HEK293 (cell line): ENCODE data around the gene SLC22A12.

ENCODE experiments used
- CTCF ChIA-PET: fragments of 350-600 bp; formaldehyde crosslinking; extraction: SDS; loops from one replicate; lab custom pipeline; 2021; ENCODE audit warnings: antibody characterized with exemption; lab: Yijun Ruan, JAX
- POLR2A ChIA-PET: fragments of 300-600 bp; formaldehyde crosslinking; extraction: SDS; loops from one replicate; lab custom pipeline; 2020; ENCODE audit warnings: antibody characterized with exemption, inconsistent platforms; lab: Yijun Ruan, JAX
- H3K27ac ChIP-seq: fragments of 200-500 bp; sonication (Bioruptor generic); 2 replicates; pipeline ENCODE4 v1.5.1; 2014; ENCODE audit warnings: low read depth, low read length, control low read depth, inconsistent platforms; ENCODE audit errors: extremely low read depth
- H3K36me3 ChIP-seq, 2 experiments: fragments of 200-500 bp in 1 of 2; sonication (Bioruptor generic) in 1 of 2; 1 replicate in 1 of 2; 2 replicates in 1 of 2; pipeline ENCODE4 v1.5.1; 2014 to 2017; ENCODE audit warnings: inconsistent platforms in 2 of 2, low read length in 2 of 2; ENCODE audit not compliant: control insufficient read depth in 2 of 2, insufficient read depth in 1 of 2
- H3K4me1 ChIP-seq: fragments of 200-500 bp; sonication (Bioruptor generic); 2 replicates; pipeline ENCODE4 v1.5.1; 2014; ENCODE audit warnings: mild to moderate bottlenecking, low read length, inconsistent platforms; ENCODE audit not compliant: control insufficient read depth, insufficient read depth
- H3K4me3 ChIP-seq: 2 replicates; pipeline ENCODE4 v1.5.1; 2011; ENCODE audit warnings: low read depth, mild to moderate bottlenecking, control low read depth, low read length, moderate library complexity
- H3K9me3 ChIP-seq: fragments of 200-500 bp; sonication (Bioruptor generic); 2 replicates; pipeline ENCODE4 v1.5.1; 2014; ENCODE audit warnings: low read depth, low read length, inconsistent platforms; ENCODE audit not compliant: control insufficient read depth, insufficient read depth
- EGR2 ChIP-seq: fragments of 450-650 bp; formaldehyde crosslinking; IDR thresholded peaks from 2 replicates; pipeline ENCODE4 v1.5.1; 2016; ENCODE audit warnings: low read depth, missing biosample characterization, missing genetic modification characterization
- HOXC10 ChIP-seq: sonication (generic); formaldehyde crosslinking; IDR thresholded peaks from 2 replicates; pipeline ENCODE4 v1.8.1; 2023; ENCODE audit warnings: mild to moderate bottlenecking, missing genetic modification reagents
- SCRT1 ChIP-seq: fragments of 450-650 bp; formaldehyde crosslinking; IDR thresholded peaks from 2 replicates; pipeline ENCODE4 v1.5.1; 2016; ENCODE audit warnings: missing biosample characterization, missing genetic modification characterization, borderline replicate concordance
- SP7 ChIP-seq: fragments of 450-650 bp; formaldehyde crosslinking; IDR thresholded peaks from 2 replicates; pipeline ENCODE4 v1.5.1; 2016; ENCODE audit warnings: missing biosample characterization, missing genetic modification characterization
- WT1 ChIP-seq: fragments of 450-650 bp; formaldehyde crosslinking; IDR thresholded peaks from 2 replicates; pipeline ENCODE4 v1.5.1; 2016; ENCODE audit warnings: missing biosample characterization, missing genetic modification characterization
- YY2 ChIP-seq: fragments of 450-650 bp; formaldehyde crosslinking; IDR thresholded peaks from 2 replicates; pipeline ENCODE4 v1.5.1; 2016; ENCODE audit warnings: missing biosample characterization, missing genetic modification characterization
- ZFP3 ChIP-seq: fragments of 450-650 bp; formaldehyde crosslinking; IDR thresholded peaks from 2 replicates; pipeline ENCODE4 v1.5.1; 2016; ENCODE audit warnings: low read depth, missing biosample characterization, missing genetic modification characterization
- ZNF121 ChIP-seq: fragments of 450-650 bp; formaldehyde crosslinking; IDR thresholded peaks from 2 replicates; pipeline ENCODE4 v1.5.1; 2016; ENCODE audit warnings: missing biosample characterization, missing genetic modification characterization
- ZNF138 ChIP-seq: fragments of 450-650 bp; formaldehyde crosslinking; IDR thresholded peaks from 2 replicates; pipeline ENCODE4 v1.5.1; 2016; ENCODE audit warnings: missing biosample characterization, missing genetic modification characterization, borderline replicate concordance
- ZNF155 ChIP-seq: fragments of 450-650 bp; formaldehyde crosslinking; IDR thresholded peaks from 2 replicates; pipeline ENCODE4 v1.5.1; 2016; ENCODE audit warnings: missing biosample characterization, missing genetic modification characterization
- ZNF23 ChIP-seq: fragments of 450-650 bp; formaldehyde crosslinking; IDR thresholded peaks from 2 replicates; pipeline ENCODE4 v1.5.1; 2016; ENCODE audit warnings: missing biosample characterization, missing genetic modification characterization, borderline replicate concordance
- ZNF248 ChIP-seq: fragments of 450-650 bp; formaldehyde crosslinking; IDR thresholded peaks from 2 replicates; pipeline ENCODE4 v1.5.1; 2017; ENCODE audit warnings: missing biosample characterization, missing genetic modification characterization
- ZNF266 ChIP-seq: fragments of 450-650 bp; formaldehyde crosslinking; IDR thresholded peaks from 2 replicates; pipeline ENCODE4 v1.5.1; 2016; ENCODE audit warnings: missing biosample characterization, missing genetic modification characterization, low read depth
- ZNF324 ChIP-seq: fragments of 450-650 bp; formaldehyde crosslinking; IDR thresholded peaks from 2 replicates; pipeline ENCODE4 v1.5.1; 2016; ENCODE audit warnings: missing biosample characterization, missing genetic modification characterization
- ZNF362 ChIP-seq: fragments of 450-650 bp; formaldehyde crosslinking; IDR thresholded peaks from 2 replicates; pipeline ENCODE4 v1.5.1; 2016; ENCODE audit warnings: missing biosample characterization, missing genetic modification characterization
- ZNF501 ChIP-seq: fragments of 450-650 bp; formaldehyde crosslinking; IDR thresholded peaks from 2 replicates; pipeline ENCODE4 v1.5.1; 2016; ENCODE audit warnings: missing biosample characterization, missing genetic modification characterization
- ZNF514 ChIP-seq: fragments of 450-650 bp; formaldehyde crosslinking; IDR thresholded peaks from 2 replicates; pipeline ENCODE4 v1.5.1; 2016; ENCODE audit warnings: missing biosample characterization, missing genetic modification characterization
- ZNF518A ChIP-seq: fragments of 450-650 bp; formaldehyde crosslinking; conservative IDR thresholded peaks from 2 replicates; pipeline ENCODE4 v1.5.1; 2016; ENCODE audit warnings: low read depth, missing biosample characterization, missing genetic modification characterization
- ZNF549 ChIP-seq: fragments of 450-650 bp; IDR thresholded peaks from 2 replicates; pipeline ENCODE4 v1.5.1; 2018; ENCODE audit warnings: missing biosample characterization, missing genetic modification characterization, mild to moderate bottlenecking, inconsistent platforms, moderate library complexity
- ZNF555 ChIP-seq: fragments of 450-650 bp; formaldehyde crosslinking; conservative IDR thresholded peaks from 2 replicates; pipeline ENCODE4 v1.5.1; 2017; ENCODE audit warnings: missing biosample characterization, mild to moderate bottlenecking, missing genetic modification characterization, inconsistent platforms
- ZNF600 ChIP-seq: fragments of 450-650 bp; formaldehyde crosslinking; IDR thresholded peaks from 2 replicates; pipeline ENCODE4 v1.5.1; 2016; ENCODE audit warnings: missing biosample characterization, missing genetic modification characterization
- ZNF626 ChIP-seq: fragments of 450-650 bp; sonication (Bioruptor Pico); formaldehyde crosslinking; IDR thresholded peaks from 2 replicates; pipeline ENCODE4 v1.5.1; 2018; ENCODE audit warnings: missing biosample characterization, missing genetic modification characterization, inconsistent platforms
- ZNF629 ChIP-seq: fragments of 450-650 bp; formaldehyde crosslinking; IDR thresholded peaks from 2 replicates; pipeline ENCODE4 v1.5.1; 2017; ENCODE audit warnings: missing biosample characterization, missing genetic modification characterization
- ZNF639 ChIP-seq: fragments of 450-650 bp; formaldehyde crosslinking; IDR thresholded peaks from 2 replicates; pipeline ENCODE4 v1.5.1; 2016; ENCODE audit warnings: missing biosample characterization, missing genetic modification characterization
- ZNF654 ChIP-seq: fragments of 450-650 bp; formaldehyde crosslinking; IDR thresholded peaks from 2 replicates; pipeline ENCODE4 v1.5.1; 2016; ENCODE audit warnings: low read depth, missing biosample characterization, missing genetic modification characterization
- ZNF777 ChIP-seq: fragments of 450-650 bp; formaldehyde crosslinking; IDR thresholded peaks from 2 replicates; pipeline ENCODE4 v1.5.1; 2017; ENCODE audit warnings: missing biosample characterization, missing genetic modification characterization, borderline replicate concordance
- ZSCAN16 ChIP-seq: fragments of 450-650 bp; formaldehyde crosslinking; IDR thresholded peaks from 2 replicates; pipeline ENCODE4 v1.5.1; 2016; ENCODE audit warnings: missing biosample characterization, missing genetic modification characterization

The SLC22A12 gene

GRCh38 chr11:64604458-64605243, 13.6 kb downstream of the SLC22A12 start:
- no peaks in the 10 kb centered on the region for H3K36me3 ChIP-seq
- H3K4me1 ChIP-seq = no peaks in the 10 kb centered on the region
- H3K27ac ChIP-seq = no peak overlapping the region
- POLR2A ChIA-PET = no interaction called here
- CTCF ChIA-PET = no interaction called here
- H3K4me3 ChIP-seq = no peak overlapping the region
- no peak for TF ChIP-seq ZNF555 (tag by site-specific recombination)
- TF ChIP-seq EGR2 = no peak
- TF ChIP-seq ZNF518A (tag by site-specific recombination) = no peak
- TF ChIP-seq ZNF514 (tag by site-specific recombination) = no peak
- TF ChIP-seq ZNF639 (tag by site-specific recombination) = no peak
- no peak for TF ChIP-seq ZNF266 (tag by site-specific recombination)
- TF ChIP-seq ZNF629 (tag by site-specific recombination) = no peak
- TF ChIP-seq SP7 (tag by site-specific recombination) = no peak
- no peak for TF ChIP-seq WT1 (tag by site-specific recombination)
- no peak for TF ChIP-seq HOXC10 (CRISPR knock-in tag)
- no peak for TF ChIP-seq ZNF23 (tag by site-specific recombination)
- TF ChIP-seq ZFP3 = no peak
- TF ChIP-seq ZNF248 (tag by site-specific recombination) = no peak
- TF ChIP-seq SCRT1 = no peak
- no peak for TF ChIP-seq ZNF121 (tag by site-specific recombination)
- TF ChIP-seq ZSCAN16 (tag by site-specific recombination) = no peak
- TF ChIP-seq ZNF362 (tag by site-specific recombination) = no peak
- TF ChIP-seq ZNF501 (tag by site-specific recombination) = no peak
- no peak for TF ChIP-seq ZNF324
- TF ChIP-seq ZNF600 (tag by site-specific recombination) = no peak
- TF ChIP-seq, all 188 proteins: peak for 0
- no peaks in the 10 kb centered on the region for H3K9me3 ChIP-seq

GRCh38 chr11:64605244-64605560, 14.2 kb downstream of the SLC22A12 start:
- no peak overlapping the region for H3K27ac ChIP-seq
- no peaks in the 10 kb centered on the region for H3K9me3 ChIP-seq
- no peaks in the 10 kb centered on the region for H3K36me3 ChIP-seq
- no peak overlapping the region for H3K4me3 ChIP-seq
- H3K4me1 ChIP-seq = no peaks in the 10 kb centered on the region
- ChIA-PET CTCF (no interaction called here), POLR2A (no interaction called here)
- TF ChIP-seq ZNF23 (tag by site-specific recombination) = no peak
- no peak for TF ChIP-seq ZNF155 (tag by site-specific recombination)
- TF ChIP-seq YY2 (tag by site-specific recombination) = no peak
- no peak for TF ChIP-seq ZNF777
- TF ChIP-seq HOXC10 (CRISPR knock-in tag) = no peak
- no peak for TF ChIP-seq ZNF138 (tag by site-specific recombination)
- no peak for TF ChIP-seq ZNF654 (tag by site-specific recombination)
- TF ChIP-seq ZNF626 = no peak
- TF ChIP-seq ZNF549 (tag by site-specific recombination) = no peak
